B cell (primary cell): ENCODE measurements around the gene NLGN4X. TPM values are rescaled to one million over a fixed set of nuclear protein-coding genes. Genes with fewer than 3 reads are reported as not detected.

ENCODE experiments used
- ATAC-seq: fragments of 200-7000 bp; cut with Tn5 transposase; one replicate; pipeline ENCODE4 v1.10.0; 2021; ENCODE audit warnings: low read depth, mild to moderate bottlenecking, moderate number of reproducible peaks, moderate library complexity
- CTCF ChIA-PET: fragments of 350-600 bp; sonication (Branson Sonifier 250); formaldehyde crosslinking; loops from one replicate; lab custom pipeline; 2021; ENCODE audit warnings: antibody characterized with exemption, inconsistent platforms; lab: Charles Lee
- POLR2A ChIA-PET: fragments of 350-600 bp; sonication (Branson Sonifier 250); formaldehyde crosslinking; loops from one replicate; lab custom pipeline; 2021; ENCODE audit warnings: antibody characterized with exemption; lab: Charles Lee
- DNase-seq: peaks from one replicate; pipeline ENCODE4 v3.0.0; 2013
- H2AFZ ChIP-seq: 2 replicates; pipeline ENCODE4 v1.6.1; 2012; ENCODE audit warnings: mild to moderate bottlenecking, low read depth, low read length; ENCODE audit not compliant: insufficient read depth, poor library complexity, severe bottlenecking
- H3K27ac ChIP-seq, 2 donors: 1 replicate in 1 of 2; 2 replicates in 1 of 2; pipeline ENCODE4 v1.5.1; 2012 to 2013; ENCODE audit warnings: low read length in 2 of 2, mild to moderate bottlenecking in 2 of 2, moderate library complexity in 1 of 2
- H3K27me3 ChIP-seq, 4 experiments: fragments of 200-600 bp in 1 of 4; sonication (generic) in 1 of 4; replicated peaks in 1 of 4; 1 replicate in 2 of 4; 2 replicates in 2 of 4; pipeline versions ENCODE4 v1.6.1 to v1.7.0; 2013 to 2016; ENCODE audit warnings: low read length in 3 of 4, mild to moderate bottlenecking in 2 of 4, mixed read lengths in 1 of 4, moderate library complexity in 1 of 4; ENCODE audit not compliant: insufficient read depth in 4 of 4, control insufficient read depth in 3 of 4; ENCODE audit errors: control extremely low read depth in 1 of 4
- H3K36me3 ChIP-seq, 2 experiments: replicated peaks in 1 of 2; 1 replicate in 1 of 2; 2 replicates in 1 of 2; pipeline versions ENCODE4 v1.6.1 to v1.7.1; 2013; ENCODE audit warnings: low read length in 1 of 2; ENCODE audit not compliant: insufficient read depth in 2 of 2, control insufficient read depth in 1 of 2; ENCODE audit errors: control extremely low read depth in 1 of 2, extremely low read depth in 1 of 2
- H3K4me1 ChIP-seq, 2 donors: fragments of 200-600 bp in 1 of 2; sonication (generic) in 1 of 2; 1 replicate in 1 of 2; 2 replicates in 1 of 2; pipeline versions ENCODE4 v1.5.1 to v1.6.1; 2013 to 2017; ENCODE audit warnings: low read length in 2 of 2; ENCODE audit not compliant: control insufficient read depth in 2 of 2, insufficient read depth in 2 of 2
- H3K4me2 ChIP-seq: replicated peaks from 2 replicates; pipeline ENCODE3; 2012; ENCODE audit warnings: mild to moderate bottlenecking, low read depth, low read length; ENCODE audit not compliant: poor library complexity, severe bottlenecking
- H3K4me3 ChIP-seq, 5 experiments: fragments of 200-600 bp in 1 of 5; sonication (generic) in 1 of 5; 1 replicate in 3 of 5; 2 replicates in 2 of 5; pipeline versions ENCODE4 v1.5.1 to v1.7.0; 2011 to 2016; ENCODE audit warnings: low read length in 4 of 5, mild to moderate bottlenecking in 4 of 5, low read depth in 2 of 5, control low read depth in 1 of 5, moderate library complexity in 1 of 5; ENCODE audit not compliant: insufficient read depth in 1 of 5; ENCODE audit errors: control extremely low read depth in 1 of 5, extremely low read depth in 1 of 5
- H3K79me2 ChIP-seq: fragments of 200-600 bp; sonication (generic); one replicate; pipeline ENCODE4 v1.6.0; 2016; ENCODE audit warnings: low read length; ENCODE audit not compliant: control insufficient read depth, insufficient read depth
- H3K9ac ChIP-seq: fragments of 200-600 bp; sonication (generic); 2 replicates; pipeline ENCODE4 v1.6.1; 2017; ENCODE audit warnings: mild to moderate bottlenecking, low read length, moderate library complexity
- H3K9me3 ChIP-seq, 3 donors: one replicate each; pipeline versions ENCODE4 v1.6.1 to v1.7.1; 2013; ENCODE audit warnings: low read length in 2 of 3; ENCODE audit not compliant: control insufficient read depth in 2 of 3, insufficient read depth in 1 of 3; ENCODE audit errors: control extremely low read depth in 1 of 3
- H4K20me1 ChIP-seq: 2 replicates; pipeline ENCODE4 v1.6.0; 2012; ENCODE audit warnings: mild to moderate bottlenecking, low read length; ENCODE audit not compliant: insufficient read depth, control insufficient read depth, poor library complexity, severe bottlenecking
- H3K27ac Mint-ChIP-seq: one replicate; pipeline ENCODE4 v1.8.0; 2021; ENCODE audit warnings: mixed read lengths
- H3K27me3 Mint-ChIP-seq: one replicate; pipeline ENCODE4 v1.8.0; 2021; ENCODE audit warnings: mixed read lengths
- H3K4me1 Mint-ChIP-seq: one replicate; pipeline ENCODE4 v1.8.0; 2021; ENCODE audit warnings: mixed read lengths
- H3K4me3 Mint-ChIP-seq: one replicate; pipeline ENCODE4 v1.8.0; 2021; ENCODE audit warnings: mixed read lengths
- H3K9me3 Mint-ChIP-seq: one replicate; pipeline ENCODE4 v1.8.0; 2022; ENCODE audit warnings: mixed read lengths; ENCODE audit not compliant: insufficient read depth
- CTCF ChIP-seq: fragments of 200-600 bp; IDR thresholded peaks from one replicate; pipeline ENCODE4 v1.8.0; 2022; ENCODE audit warnings: antibody characterized with exemption, mild to moderate bottlenecking
- EZH2 ChIP-seq: IDR thresholded peaks from 2 replicates; pipeline ENCODE4 v1.6.1; 2012; ENCODE audit warnings: borderline replicate concordance, low read depth, mild to moderate bottlenecking, moderate library complexity, low read length; ENCODE audit not compliant: insufficient read depth, poor library complexity, severe bottlenecking
- WGBS: methylation state at CpG from one replicate; pipeline ENCODE4 v1.1.5; 2013; ENCODE audit warnings: missing lambda C conversion rate; ENCODE audit not compliant: insufficient coverage; 5-methylcytosine and 5-hydroxymethylcytosine counted together
- intact Hi-C: fragments of 100-400 bp; cut with micrococcal nuclease; formaldehyde crosslinking; loops from one replicate; pipeline ENCODE4 v1.10.0; 2022
- polyA plus RNA-seq: library from polyadenylated mRNA; depleted of rRNA; stranded (reverse); fragments of >200 nt; gene quantifications from 2 replicates; pipeline ENCODE4 v1.2.3, GENCODE V29; 2012
- total RNA-seq, 2 donors: library from RNA; stranded (reverse); fragments of 120-200 nt in 1 of 2; gene quantifications; 1 replicate in 1 of 2; 2 replicates in 1 of 2; pipeline versions ENCODE4 v1.2.3 to v1.2.4, GENCODE V29; 2013 to 2022

Gene NLGN4X
- total and polyA plus RNA-seq, 2 donors (not counting 1 experiment from before 2014, with no cell fraction given) = 0.09 to 0.34 TPM

- H3K4me3 Mint-ChIP-seq = no peak overlapping the region
- no peaks in the 10 kb centered on the region for H3K36me3 ChIP-seq
- H3K27ac ChIP-seq = no peak overlapping the region
- no peak overlapping the region for H3K4me2 ChIP-seq
- CTCF ChIA-PET = no interaction called here
- POLR2A ChIA-PET = no interaction called here
- H3K27ac Mint-ChIP-seq = no peak overlapping the region
- H4K20me1 ChIP-seq = no peaks in the 10 kb centered on the region
- H3K9me3 ChIP-seq = no peaks in the 10 kb centered on the region
- H3K4me1 ChIP-seq = no peaks in the 10 kb centered on the region
- H2AFZ ChIP-seq = no peak overlapping the region
- no peaks in the 10 kb centered on the region for H3K27me3 ChIP-seq
- H3K27me3 Mint-ChIP-seq = no peaks in the 10 kb centered on the region
- ATAC-seq (no peak), DNase-seq (no peak)
- H3K9me3 Mint-ChIP-seq = no peaks in the 10 kb centered on the region
- H3K4me3 ChIP-seq = no peak overlapping the region
- H3K9ac ChIP-seq = no peak overlapping the region
- intact Hi-C loops = no loop called here
- TF ChIP-seq EZH2 = no peak
- no peak for TF ChIP-seq CTCF
- no peaks in the 10 kb centered on the region for H3K79me2 ChIP-seq
- WGBS = 100% methylated on average over 3 of the region's 5 CpGs
- H3K4me1 Mint-ChIP-seq = no peaks in the 10 kb centered on the region
Measured at GRCh38 chrX:6071731-6072130, 156.9 kb downstream of the NLGN4X start.

- intact Hi-C loops = no loop called here
- ChIA-PET POLR2A (no interaction called here), CTCF (no interaction called here)
- Histone ChIP-seq H3K36me3 (no peaks in the 10 kb centered on the region), H3K27me3 (no peaks in the 10 kb centered on the region), H4K20me1 (no peaks in the 10 kb centered on the region), H3K4me1 (no peaks in the 10 kb centered on the region), H2AFZ (no peak overlapping the region), H3K9ac (no peak overlapping the region), H3K79me2 (no peaks in the 10 kb centered on the region), H3K4me3 (no peak overlapping the region), H3K9me3 (no peaks in the 10 kb centered on the region), H3K27ac (no peak overlapping the region), H3K4me2 (no peak overlapping the region)
- WGBS = no CpG with 5 or more reads among the region's 1 CpG
- no peaks in the 10 kb centered on the region for H3K4me1 Mint-ChIP-seq
- ATAC-seq (no peak), DNase-seq (no peak)
- no peaks in the 10 kb centered on the region for H3K9me3 Mint-ChIP-seq
- TF ChIP-seq CTCF = no peak
- no peak for TF ChIP-seq EZH2
- H3K27ac Mint-ChIP-seq = no peak overlapping the region
- H3K27me3 Mint-ChIP-seq = no peaks in the 10 kb centered on the region
- no peak overlapping the region for H3K4me3 Mint-ChIP-seq
Measured at GRCh38 chrX:6067600-6067999, 161.1 kb downstream of the NLGN4X start.
